GM21390 (cell line): ENCODE results near the gene AWAT2.

ENCODE experiments used
- ATAC-seq: cut with Tn5 transposase; IDR thresholded peaks from one replicate; pipeline ENCODE4 v1.9.1; 2021; ENCODE audit not compliant: unreplicated experiment

Gene AWAT2, protein sequence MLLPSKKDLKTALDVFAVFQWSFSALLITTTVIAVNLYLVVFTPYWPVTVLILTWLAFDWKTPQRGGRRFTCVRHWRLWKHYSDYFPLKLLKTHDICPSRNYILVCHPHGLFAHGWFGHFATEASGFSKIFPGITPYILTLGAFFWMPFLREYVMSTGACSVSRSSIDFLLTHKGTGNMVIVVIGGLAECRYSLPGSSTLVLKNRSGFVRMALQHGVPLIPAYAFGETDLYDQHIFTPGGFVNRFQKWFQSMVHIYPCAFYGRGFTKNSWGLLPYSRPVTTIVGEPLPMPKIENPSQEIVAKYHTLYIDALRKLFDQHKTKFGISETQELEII

GRCh38 chrX:70049925-70050324, at the start of gene AWAT2:
AWAT2 (minus strand) TSS chrX:70049938; CDS start chrX:70049932, 6 bp downstream.
- no peak for ATAC-seq

- no peak for ATAC-seq
Observed at GRCh38 chrX:70096052-70096451, 46.3 kb upstream of the AWAT2 start.

GRCh38 chrX:70092247-70092646, 42.5 kb upstream of the AWAT2 start:
- peak; percentile 74 for ATAC-seq

- no peak for ATAC-seq
Observed at GRCh38 chrX:70089604-70090297, 40.0 kb upstream of the AWAT2 start.

GRCh38 chrX:70088751-70089150, 39.0 kb upstream of the AWAT2 start:
- no peak for ATAC-seq

DNA sequence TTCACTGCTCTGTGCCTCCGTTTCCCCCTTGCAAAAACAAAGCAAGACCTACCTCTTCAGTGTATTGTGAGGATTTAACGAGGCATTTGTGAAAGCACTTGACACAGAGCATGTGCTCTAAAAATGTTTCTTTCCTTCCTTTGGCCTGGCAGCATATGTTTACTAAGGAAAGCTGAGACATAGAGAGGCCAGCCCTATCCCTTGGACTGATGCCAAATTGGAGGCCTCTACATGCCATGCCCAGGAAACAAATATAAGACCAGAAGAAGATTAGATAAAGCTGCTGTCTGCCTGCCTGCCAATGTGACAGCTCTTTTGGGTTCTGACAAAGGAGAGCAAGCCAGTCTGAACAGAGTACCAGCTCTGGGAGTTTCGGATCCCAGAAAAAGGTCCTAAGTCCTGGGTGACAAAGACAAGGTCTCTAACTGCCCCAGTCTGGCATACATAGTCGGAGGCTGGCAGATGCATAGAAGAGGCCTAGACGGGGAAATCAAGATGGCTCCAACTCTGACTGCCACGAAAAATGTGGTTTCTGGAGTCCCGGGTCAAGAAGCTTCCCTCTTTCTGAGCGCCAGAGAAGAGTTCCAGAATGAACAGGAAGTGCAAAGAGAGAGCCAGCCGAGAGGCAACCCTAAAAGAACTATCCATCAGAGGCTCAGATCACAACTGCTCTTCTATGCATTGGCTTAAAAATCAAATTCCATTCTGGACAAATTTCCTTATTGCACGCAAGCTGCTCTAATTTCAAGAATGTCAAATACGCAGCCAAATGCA, 38.3 kb upstream of the AWAT2 start:
- ATAC-seq = no peak

DNA sequence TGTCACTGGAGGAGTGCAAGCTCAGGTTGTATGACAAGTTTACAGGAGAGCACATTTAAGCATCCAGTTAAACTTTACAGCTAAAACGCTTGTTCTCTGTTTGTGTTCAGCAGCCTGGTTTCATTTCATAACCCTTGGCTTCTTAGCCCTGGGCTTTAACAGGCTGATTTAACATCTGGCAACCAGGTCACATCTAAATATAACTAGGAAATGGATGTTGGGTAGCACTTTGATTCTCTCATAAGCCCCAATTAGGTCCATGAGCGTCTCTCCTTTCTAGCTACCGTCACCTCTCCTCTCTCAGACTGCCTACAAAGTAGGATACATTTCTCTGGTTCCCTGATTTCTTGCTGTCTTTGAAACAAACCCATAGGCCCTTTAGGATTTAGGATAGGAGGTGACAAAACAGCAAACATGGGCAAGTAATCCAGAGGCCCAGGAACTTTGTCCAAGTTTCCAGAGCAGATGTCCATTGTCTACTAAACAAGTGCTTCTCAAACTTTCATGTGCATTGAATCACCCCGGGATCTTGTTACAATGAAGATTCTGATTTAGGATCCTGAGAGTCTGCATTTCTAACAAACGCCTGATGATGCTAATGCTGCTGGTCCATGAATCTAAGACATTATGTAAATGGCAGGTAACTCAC, 35.0 kb upstream of the AWAT2 start:
- no peak for ATAC-seq

DNA sequence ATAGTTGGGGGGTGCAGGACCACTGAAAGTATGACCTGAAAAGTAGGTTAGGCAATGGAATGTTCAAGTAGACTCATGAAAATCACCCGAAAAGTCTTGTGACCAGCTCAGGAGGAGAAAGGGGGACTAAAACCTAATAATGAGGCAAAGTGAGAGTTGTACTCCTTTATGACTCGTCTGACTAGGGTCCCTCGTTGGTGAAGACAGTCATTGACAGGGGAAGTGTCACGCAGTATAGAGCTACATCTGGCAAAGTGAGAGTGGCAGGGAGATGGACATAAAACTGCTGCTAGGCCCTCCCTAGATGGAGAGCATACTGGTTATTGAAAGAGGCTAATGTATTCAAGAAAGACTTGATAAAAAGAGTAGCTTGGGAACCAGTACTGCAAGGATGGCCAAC, 33.0 kb upstream of the AWAT2 start:
- ATAC-seq = no peak

- ATAC-seq = no peak
Observed at GRCh38 chrX:70079870-70080269, 30.1 kb upstream of the AWAT2 start.

DNA sequence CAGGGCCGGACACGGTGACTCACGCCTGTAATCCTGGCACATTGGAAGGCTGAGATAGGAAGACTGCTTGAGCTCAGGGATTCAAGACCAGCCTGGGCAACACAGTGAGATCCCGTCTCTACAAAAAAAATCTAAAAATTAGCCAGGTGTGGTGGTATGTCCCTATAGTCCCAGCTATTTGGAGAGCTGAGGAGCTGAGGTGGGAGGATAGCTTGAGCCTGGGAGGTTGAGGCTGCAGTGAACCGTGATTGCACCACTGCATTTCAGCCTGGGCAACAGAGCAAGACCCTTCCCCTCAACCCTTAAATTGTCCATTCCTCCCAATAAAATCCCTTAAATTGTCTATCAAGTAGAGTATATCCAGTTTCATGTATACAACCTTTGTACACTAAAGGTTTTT, 29.6 kb upstream of the AWAT2 start:
- ATAC-seq = no peak

DNA sequence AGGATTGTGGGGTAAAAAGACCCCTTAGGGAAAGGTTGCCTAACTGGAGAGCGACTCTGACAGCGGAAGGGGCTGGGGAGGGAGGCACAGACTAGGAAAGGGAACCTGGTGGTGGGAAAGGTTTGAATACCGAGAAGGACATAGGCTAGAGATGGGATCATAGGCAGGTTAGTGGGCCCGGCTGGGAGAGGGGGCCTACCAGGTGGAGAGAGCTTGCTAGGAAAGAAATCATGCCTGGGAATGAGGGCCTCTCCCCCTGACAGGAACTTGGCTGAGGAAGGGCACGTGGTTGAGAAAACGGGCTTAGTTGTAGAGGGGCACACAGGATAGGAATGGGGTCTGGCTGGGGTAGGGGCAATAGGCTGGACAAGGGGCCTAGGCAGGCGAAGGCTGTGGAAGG, 16.9 kb upstream of the AWAT2 start:
- no peak for ATAC-seq

GRCh38 chrX:70062961-70063550, 13.3 kb upstream of the AWAT2 start:
- ATAC-seq = no peak

GRCh38 chrX:70062076-70062475, 12.3 kb upstream of the AWAT2 start, which contains the start of gene OTUD6A:
OTUD6A (plus strand) TSS chrX:70062457; CDS start chrX:70062525, 68 bp downstream.
- ATAC-seq = no peak

DNA sequence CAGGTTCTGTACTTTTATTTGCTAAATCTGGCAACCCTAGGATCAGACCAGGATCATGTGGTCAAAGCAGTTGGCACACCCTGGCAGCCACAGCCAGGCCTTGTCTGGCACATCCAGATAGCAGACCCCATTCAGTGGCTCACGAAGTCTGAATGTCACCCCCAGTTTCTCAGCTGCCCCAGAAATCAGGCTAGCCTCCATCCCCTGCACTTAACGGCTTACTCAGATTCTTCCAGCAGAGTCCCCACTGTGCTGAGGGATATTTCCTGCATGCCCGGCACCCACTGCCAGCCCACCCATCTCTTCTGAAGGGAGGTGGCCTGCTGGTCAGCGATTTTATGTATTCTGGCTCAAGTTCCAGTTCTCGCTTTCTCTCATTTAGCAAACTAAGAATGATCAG, 4.7 kb upstream of the AWAT2 start:
- ATAC-seq = no peak

- no peak for ATAC-seq
Observed at GRCh38 chrX:70052895-70053615, 3.3 kb upstream of the AWAT2 start.

DNA sequence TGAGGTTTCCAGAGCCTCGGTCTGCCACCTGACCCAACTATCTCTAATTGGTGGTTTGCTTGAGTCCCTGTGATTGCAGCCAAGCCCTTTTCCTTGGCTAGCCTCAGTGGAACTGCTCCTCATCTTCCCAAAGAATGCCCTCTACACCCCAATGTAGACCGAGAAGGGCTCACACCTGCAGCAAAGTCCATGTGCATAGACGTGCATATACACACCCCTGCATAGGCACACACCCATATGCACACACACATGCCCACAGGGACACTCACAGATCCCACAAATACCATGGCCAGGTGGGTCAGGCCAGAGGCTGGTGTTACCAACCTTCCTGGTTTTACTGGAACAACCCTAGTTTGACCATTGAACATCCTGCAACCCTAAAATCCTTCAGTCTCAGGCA, 332 bp downstream of the AWAT2 start:
- ATAC-seq = no peak

DNA sequence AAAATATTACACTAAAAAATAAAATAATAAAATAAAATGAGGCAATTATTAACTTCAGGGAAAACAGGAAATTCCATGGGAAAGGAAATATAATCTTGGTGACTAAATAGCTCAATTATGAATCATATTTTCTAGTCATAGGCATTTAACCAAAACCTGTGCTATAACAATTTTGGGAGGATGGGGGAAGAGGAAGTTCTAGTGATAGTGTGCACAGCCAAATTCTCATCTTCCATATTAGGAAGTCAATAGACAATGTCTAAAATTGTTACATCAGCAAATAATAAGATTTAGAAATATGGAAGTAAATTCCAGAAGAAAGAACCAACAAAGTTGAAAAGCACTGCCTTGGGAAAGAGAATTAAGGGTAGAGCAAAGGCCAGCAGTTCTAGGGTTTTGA, 2.8 kb downstream of the AWAT2 start:
- no peak for ATAC-seq

- no peak for ATAC-seq
Observed at GRCh38 chrX:70044541-70045245, 5.0 kb downstream of the AWAT2 start.

- ATAC-seq = no peak
Observed at GRCh38 chrX:70043685-70044084, 6.1 kb downstream of the AWAT2 start.
